ENCODE measurements around the gene SHD.
"Not testable (repeated sequence)": the region's sequence is repeated elsewhere in the genome, so short reads cannot be mapped to it uniquely, and the experiment has no call there.

The SHD gene

GRCh38 chr19:4278419-4279266 is at the start of gene SHD:
SHD (plus strand) TSS chr19:4279266; CDS start chr19:4280064, 798 bp downstream.
- DNase-seq: no peak

- DNase-seq: not testable (repeated sequence)
Observed at GRCh38 chr19:4230237-4230636, 48.8 kb upstream of the SHD start.

- DNase-seq: not testable (repeated sequence)
Observed at GRCh38 chr19:4231521-4231920, 47.5 kb upstream of the SHD start.

GRCh38 chr19:4232139-4232538 is 46.9 kb upstream of the SHD start:
- not testable (repeated sequence) for DNase-seq

- DNase-seq: no peak
Observed at GRCh38 chr19:4232614-4233281, 46.3 kb upstream of the SHD start.

- DNase-seq: peak; percentile 62 to 69
Observed at GRCh38 chr19:4233282-4233853, 45.7 kb upstream of the SHD start.

GRCh38 chr19:4234142-4234861 is 44.8 kb upstream of the SHD start:
- DNase-seq: no peak

- no peak for DNase-seq
Observed at GRCh38 chr19:4234862-4235201, 44.2 kb upstream of the SHD start.

- DNase-seq: not testable (repeated sequence)
Observed at GRCh38 chr19:4237510-4237909, 41.6 kb upstream of the SHD start.

GRCh38 chr19:4238831-4239230 is 40.2 kb upstream of the SHD start:
- DNase-seq: no peak

GRCh38 chr19:4241824-4242430 is 37.1 kb upstream of the SHD start:
- DNase-seq: no peak

GRCh38 chr19:4245938-4246337 is 33.1 kb upstream of the SHD start:
- DNase-seq: not testable (repeated sequence)

- DNase-seq: peak; percentile 99
Observed at GRCh38 chr19:4246767-4247593, 32.1 kb upstream of the SHD start, which contains the start of gene YJU2. YJU2 (plus strand) TSS chr19:4247080; CDS start chr19:4247147, 67 bp downstream.

- no peak for DNase-seq
Observed at GRCh38 chr19:4256563-4256962, 22.5 kb upstream of the SHD start.

- DNase-seq: no peak
Observed at GRCh38 chr19:4257025-4257424, 22.0 kb upstream of the SHD start.

GRCh38 chr19:4258181-4258580 is 20.9 kb upstream of the SHD start:
- DNase-seq: no peak

- DNase-seq: no peak
Observed at GRCh38 chr19:4260613-4261191, 18.4 kb upstream of the SHD start.

- no peak for DNase-seq
Observed at GRCh38 chr19:4264812-4265211, 14.3 kb upstream of the SHD start.

- no peak for DNase-seq
Observed at GRCh38 chr19:4266253-4267000, 12.6 kb upstream of the SHD start.

GRCh38 chr19:4267101-4267900 is 11.8 kb upstream of the SHD start:
- DNase-seq: peak; percentile 53 to 54

All from activated CD4-positive, alpha-beta T cell treated with anti-CD3 and anti-CD28 coated beads, Interleukin-2, amount 50 U/mL, for 4 hours (primary cell).